ENCODE data around the gene ADM5.
"Not testable (repeated sequence)": the region's sequence is repeated elsewhere in the genome, so short reads cannot be mapped to it uniquely, and the experiment has no call there.

Gene ADM5

DNA sequence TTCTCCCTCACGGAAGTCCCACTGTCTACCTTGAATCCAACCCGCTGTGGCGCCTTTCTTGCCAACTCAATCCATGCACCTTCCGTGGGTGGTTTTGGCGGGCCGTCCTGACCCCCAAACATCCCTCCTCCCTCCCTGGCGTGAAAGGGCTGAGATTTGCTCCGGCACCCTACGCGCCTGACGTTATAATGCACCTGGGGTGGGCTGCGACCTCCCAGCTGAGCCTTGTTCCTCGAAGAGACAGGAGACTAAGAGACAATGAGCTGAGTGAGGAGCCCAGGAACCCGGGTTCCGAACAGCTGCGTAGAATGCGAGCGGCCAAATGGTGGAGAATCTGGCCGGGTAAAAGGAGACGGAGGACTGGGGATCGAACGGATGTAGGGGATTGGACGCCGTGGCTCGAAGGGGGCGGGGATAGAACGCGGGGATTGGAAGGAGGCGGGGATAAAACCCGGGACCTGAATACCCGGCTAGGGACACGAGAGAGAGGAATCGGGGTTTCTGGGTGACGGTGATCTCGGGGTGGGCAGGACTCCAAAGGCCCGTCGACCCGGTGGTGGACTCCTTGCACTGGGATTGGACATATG, 1.4 kb downstream of the ADM5 start, which contains the start of gene CPT1C:
Gene CPT1C (plus strand): TSS at position 461 of the 587 bp plus-strand sequence. CDS start 1,137 bp downstream, outside the sequence.
- Histone ChIP-seq H3K4me3 (peak within 1 kb of the TSS; percentile 21 to 43 (median 40)), H3K27ac (peak within 1 kb of the TSS in 19 of 21 experiments; percentile 6 to 80 (median 41))

DNA sequence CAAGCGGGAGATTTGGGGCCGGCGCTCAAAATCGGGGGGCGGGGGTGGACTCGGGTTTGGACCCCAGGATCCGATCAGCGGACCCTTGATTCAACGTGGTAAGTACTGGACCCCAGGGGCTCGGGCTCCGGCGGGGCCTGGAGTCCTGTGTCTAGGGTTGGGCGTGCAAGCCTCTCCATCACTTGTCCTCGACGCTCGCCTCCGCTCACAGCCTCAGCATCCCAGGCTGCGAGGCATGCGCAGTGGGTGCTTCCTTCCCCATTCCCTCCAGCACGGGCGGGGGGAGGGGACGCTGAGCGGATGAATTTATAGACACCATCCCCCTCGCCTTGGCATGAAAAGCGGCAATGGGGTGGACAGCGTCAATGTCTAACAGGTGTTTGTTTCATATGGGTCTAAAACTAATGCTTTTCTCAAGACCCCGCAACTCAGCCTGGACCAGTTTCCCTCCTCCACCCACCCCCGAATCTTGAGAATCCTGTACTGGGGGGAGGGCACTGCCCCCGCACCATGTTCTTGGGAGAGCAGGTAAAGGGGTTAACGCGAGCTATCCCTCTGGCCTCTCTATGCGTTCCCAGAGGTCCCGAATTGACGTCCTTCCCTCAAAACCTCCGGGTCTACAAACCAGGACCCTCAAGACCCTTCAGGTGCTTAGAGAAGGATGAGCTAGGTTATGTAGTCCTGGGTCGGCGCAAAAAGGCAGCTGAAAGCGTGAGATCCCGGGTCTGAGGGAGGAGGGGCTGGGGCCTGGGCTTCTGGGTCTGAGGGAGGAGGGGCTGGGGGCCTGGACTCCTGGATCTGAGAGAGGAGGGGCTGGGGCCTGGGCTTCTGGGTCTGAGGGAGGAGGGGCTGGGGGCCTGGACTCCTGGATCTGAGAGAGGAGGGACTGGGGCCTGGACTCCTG, 2.1 kb downstream of the ADM5 start:
- Histone ChIP-seq H3K27ac (no peak overlapping the region), H3K4me3 (peak overlapping the region; percentile 21 to 43 (median 40))

DNA sequence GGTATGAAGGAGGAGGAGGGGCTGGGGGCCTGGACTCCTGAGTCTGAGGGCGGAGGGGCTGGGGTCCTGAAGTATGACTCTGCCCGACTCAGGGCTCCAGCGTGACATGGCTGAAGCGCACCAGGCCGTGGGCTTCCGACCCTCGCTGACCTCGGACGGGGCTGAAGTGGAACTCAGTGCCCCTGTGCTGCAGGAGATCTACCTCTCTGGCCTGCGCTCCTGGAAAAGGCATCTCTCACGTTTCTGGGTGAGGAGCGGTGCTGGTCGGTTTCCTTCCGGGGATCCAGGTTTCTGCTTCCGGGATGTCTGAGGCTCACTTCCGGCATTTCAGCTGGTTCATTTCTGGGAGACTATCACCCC, 2.7 kb downstream of the ADM5 start:
- Histone ChIP-seq H3K4me3 (no peak overlapping the region), H3K27ac (no peak overlapping the region)

DNA sequence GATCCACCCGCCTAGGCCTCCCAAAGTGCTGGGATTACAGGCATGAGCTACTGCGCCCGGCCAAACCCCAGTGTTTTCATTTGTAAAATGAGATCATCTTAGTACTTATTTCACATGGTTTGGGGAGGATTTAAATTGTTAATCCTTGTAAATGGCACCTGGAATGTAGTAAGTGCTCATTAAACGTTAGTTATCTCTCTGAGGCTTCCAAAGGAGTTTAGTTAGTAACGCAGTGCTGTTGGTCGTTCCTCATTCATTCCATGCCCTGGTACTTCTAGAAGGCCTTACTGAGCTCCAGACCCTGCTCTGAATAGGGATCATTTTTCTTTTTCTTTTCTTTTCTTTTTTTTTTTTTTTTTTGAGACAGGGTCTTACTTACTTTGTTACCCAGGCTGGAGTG, 6.7 kb downstream of the ADM5 start:
- no peak overlapping the region for H3K27ac ChIP-seq
- no peak overlapping the region for H3K4me3 ChIP-seq

DNA sequence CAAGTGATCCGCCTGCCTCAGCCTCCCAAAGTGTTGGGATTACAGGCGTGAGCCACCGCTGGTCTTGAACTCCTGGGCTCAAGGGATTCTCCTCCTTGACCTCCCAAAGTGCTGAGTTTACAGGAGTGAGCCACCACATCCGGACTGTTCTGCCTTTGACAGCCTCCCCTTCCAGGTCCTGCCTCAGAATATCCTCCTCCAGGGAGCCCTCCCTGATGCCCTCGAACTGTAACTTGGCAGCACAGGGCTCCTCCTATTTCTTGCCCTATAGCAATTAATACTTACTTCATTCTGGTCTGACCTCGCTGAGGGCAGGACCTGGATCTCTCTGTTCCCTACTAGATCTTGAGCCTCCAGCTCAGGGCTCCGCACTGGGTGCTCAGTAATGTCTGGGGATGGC, 7.5 kb downstream of the ADM5 start:
- H3K27ac ChIP-seq: no peak overlapping the region
- H3K4me3 ChIP-seq: no peak overlapping the region

DNA sequence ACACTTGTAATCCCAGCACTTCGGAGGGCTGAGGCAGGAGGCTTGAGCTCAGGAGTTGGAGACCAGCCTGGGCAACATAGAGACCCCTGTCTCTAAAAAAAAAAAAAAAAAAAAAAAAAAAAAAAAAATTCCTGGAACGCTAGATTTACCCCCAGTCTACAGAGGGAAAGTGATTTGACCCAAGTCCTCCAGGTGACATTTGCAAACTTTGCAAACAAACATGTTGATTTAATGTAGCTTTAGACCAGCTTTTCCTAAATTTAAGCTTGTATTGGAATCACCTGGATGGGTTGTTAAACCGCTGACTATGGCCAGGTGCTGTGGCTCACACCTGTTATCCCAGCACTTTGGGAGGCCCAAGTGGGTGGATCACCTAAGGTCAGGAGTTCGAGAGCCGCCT, 10.0 kb downstream of the ADM5 start:
- Histone ChIP-seq H3K4me3 (no peak overlapping the region), H3K27ac (no peak overlapping the region)

DNA sequence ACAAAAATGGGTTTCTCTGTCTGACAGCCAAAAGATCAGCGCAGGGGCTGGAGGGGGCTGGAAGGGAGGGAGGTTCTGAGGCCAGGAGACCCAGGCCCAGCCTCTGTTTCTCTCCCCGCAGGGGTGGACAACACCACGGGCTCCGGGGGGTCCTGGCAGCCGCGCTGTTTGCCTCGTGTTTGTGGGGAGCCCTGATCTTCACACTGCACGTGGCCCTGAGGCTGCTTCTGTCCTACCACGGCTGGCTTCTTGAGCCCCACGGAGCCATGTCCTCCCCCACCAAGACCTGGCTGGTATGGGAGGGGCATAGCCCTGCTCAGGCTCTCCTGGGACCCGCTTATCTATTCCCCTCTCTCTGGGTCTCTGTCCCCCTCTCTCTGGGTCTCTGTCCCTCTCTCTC, 11.2 kb downstream of the ADM5 start:
- H3K27ac ChIP-seq: no peak overlapping the region

DNA sequence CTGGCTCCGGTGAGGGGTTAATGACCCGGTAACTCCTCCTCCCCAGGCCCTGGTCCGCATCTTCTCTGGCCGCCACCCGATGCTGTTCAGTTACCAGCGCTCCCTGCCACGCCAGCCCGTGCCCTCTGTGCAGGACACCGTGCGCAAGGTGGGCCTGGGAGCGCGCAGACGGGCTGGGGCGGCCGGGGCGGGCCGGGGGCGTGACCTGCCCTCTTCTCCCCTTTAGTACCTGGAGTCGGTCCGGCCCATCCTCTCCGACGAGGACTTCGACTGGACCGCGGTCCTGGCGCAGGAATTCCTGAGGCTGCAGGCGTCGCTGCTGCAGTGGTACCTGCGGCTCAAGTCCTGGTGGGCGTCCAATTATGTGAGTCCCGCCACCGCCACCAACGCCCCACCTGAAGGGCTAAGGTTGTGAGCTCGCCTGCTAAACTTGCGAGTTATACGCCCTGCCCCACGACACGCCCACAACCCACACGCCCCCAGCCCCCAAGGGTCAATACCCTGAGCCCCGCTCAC, 11.9 kb downstream of the ADM5 start:
- no peak overlapping the region for H3K27ac ChIP-seq
- no peak overlapping the region for H3K4me3 ChIP-seq

More for the DNA sequence above, 11.2 kb downstream of the ADM5 start:
- H3K4me3 ChIP-seq: no peak overlapping the region

DNA sequence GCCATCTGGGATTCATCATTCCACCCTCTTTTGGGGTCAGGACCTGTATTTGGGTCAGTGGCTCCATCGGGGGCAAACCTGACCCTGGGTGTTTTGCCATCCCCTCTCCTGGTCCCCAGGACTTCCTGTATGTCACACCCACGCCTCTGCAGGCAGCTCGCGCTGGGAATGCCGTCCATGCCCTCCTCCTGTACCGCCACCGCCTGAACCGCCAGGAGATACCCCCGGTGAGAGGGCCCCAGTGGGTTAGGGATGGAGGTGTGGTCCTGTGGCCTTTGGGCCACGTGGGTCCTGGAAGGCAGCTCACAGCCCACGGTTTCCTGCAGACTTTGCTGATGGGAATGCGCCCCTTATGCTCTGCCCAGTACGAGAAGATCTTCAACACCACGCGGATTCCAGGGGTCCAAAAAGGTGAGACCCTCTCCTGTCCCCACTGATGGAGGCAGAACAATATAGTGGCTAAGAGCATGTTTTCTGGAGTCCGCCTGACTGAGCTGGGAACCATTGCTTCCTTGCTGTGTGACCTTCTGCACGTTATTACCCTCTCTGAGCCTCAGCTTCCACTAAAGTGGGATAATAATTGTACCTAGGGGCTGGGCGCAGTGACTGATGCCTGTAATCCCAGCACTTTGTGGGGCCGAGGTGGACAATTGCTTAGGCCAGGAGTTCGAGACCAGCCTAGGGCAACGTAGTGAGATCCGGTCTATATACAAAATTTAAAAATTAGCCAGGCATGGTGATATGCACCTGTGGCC, 15.7 kb downstream of the ADM5 start:
- H3K27ac ChIP-seq: no peak overlapping the region

DNA sequence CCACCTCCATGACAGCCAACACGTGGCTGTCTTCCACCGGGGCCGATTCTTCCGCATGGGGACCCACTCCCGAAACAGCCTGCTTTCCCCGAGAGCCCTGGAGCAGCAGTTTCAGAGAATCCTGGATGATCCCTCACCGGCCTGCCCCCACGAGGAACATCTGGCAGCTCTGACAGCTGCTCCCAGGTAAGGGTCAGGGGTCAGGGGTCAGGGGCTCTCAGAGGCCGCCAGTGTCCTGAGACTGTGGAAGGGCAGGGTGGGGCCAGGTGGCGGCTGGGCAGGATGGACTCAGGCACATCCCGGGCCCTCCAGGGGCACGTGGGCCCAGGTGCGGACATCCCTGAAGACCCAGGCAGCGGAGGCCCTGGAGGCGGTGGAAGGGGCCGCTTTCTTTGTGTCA, 16.5 kb downstream of the ADM5 start:
- no peak overlapping the region for H3K4me3 ChIP-seq
- H3K27ac ChIP-seq: no peak overlapping the region

More for the DNA sequence above, 15.7 kb downstream of the ADM5 start:
- H3K4me3 ChIP-seq: no peak overlapping the region

DNA sequence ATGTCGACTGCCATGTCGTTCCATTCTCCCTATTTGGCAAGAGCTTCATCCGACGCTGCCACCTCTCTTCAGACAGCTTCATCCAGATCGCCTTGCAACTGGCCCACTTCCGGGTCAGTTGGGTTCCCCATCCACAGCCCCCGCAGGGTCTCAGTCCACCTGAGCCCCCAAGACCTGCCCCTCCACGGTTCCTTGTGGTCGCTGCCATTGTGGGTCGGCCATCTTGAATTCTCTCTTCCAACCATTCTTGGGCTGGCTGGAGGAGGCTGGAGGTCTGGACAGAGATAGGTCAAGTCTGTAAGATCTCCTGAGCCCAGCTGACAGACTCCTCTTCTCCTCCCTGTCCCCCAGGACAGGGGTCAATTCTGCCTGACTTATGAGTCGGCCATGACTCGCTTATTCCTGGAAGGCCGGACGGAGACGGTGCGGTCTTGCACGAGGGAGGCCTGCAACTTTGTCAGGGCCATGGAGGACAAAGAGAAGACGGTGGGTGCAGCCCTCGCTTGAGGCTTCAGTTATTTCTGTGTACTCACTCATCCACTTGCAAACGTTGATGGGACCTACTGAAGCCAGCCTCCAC, 21.1 kb downstream of the ADM5 start:
- Histone ChIP-seq H3K27ac (no peak overlapping the region), H3K4me3 (no peak overlapping the region)

DNA sequence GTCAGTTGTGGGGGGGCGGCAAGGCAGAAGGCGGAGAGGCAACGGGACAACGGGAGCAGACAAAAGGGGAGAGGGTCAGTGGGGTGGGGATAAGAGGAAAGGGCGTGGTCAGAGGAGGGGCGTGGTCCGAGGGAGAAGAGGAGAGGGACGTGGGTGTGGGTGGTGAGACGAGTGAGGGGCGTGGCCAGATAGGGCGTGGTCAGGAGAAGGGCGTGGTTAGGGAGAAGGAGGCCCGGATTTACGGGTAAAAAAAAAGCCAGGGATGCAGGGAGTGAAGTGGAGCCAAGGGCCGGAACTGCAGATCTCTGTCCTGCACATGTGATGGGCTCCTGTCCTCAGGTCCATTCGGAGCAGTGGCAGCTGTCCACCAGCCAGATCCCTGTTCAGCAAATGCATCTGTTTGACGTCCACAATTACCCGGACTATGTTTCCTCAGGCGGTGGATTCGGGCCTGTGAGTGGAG, 23.0 kb downstream of the ADM5 start:
- H3K4me3 ChIP-seq: no peak overlapping the region
- H3K27ac ChIP-seq: peak overlapping the region in 1 of 21 experiments; percentile 36

DNA sequence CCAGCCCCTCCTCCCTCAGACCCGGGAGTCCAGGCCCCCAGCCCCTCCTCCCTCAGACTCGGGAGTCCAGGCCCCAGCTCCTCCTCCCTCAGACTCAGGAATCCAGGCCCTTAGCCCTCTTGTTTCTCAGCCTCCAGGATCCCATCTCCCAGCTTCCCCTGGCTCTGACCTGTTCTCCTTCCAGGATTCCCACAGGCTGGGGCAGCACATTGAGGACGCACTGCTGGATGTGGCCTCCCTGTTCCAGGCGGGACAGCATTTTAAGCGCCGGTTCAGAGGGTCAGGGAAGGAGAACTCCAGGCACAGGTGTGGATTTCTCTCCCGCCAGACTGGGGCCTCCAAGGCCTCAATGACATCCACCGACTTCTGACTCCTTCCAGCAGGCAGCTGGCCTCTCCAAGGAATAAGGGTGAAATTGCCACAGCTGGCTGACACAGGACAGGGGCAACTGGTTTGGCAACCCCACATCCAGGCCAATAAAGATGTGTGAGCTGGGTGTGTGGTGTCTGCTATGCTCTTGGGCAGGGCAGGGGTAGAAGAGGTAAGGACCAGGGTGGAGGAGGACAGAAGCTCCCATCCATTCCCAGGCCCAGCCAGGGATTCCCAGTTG, 23.9 kb downstream of the ADM5 start:
- no peak overlapping the region for H3K4me3 ChIP-seq
- peak overlapping the region in 13 of 21 experiments; percentile 8 to 77 (median 36) for H3K27ac ChIP-seq

DNA sequence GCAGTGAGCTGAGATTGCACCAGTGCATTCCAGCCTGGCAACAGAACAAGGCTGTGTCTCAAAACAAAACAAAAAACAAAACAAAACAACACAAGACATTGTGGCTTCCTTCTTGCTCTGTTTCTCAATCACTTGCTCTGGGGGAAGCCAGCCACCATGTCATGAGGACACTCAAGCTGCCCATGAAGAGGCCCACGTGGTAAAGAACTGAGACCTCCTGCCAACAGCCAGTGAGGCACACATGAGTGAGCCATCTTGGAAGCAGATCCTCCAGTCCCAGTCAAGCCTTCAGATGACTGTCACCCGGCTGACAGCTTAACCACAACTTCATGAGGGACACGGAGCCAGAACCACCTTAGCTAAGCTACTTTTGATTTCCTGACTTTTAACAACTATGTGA, 26.8 kb downstream of the ADM5 start:
- H3K27ac ChIP-seq: no peak overlapping the region

DNA sequence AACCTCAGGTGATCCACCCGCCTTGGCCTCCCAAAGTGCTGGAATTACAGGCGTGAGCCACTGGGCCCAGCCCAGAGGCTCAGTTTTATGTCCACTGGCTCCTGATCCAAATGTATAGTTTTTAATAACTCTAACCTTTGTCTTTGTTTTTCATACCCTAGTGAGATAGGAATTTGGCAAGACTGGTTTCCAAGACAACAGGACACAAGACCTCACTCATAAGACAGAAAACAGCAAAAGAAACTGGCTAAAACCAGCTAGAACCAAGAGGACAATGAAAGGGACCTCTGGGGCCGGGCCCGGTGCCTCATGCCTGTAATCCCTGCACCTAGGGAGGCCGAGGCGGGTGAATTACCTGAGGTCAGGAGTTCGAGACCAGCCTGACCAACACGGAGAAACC, 29.1 kb downstream of the ADM5 start:
- Histone ChIP-seq H3K4me3 (peak overlapping the region in 2 of 7 experiments; percentile 49 to 51), H3K27ac (peak overlapping the region in 1 of 21 experiments; percentile 84)

More for the DNA sequence above, 26.8 kb downstream of the ADM5 start:
- H3K4me3 ChIP-seq: no peak overlapping the region

DNA sequence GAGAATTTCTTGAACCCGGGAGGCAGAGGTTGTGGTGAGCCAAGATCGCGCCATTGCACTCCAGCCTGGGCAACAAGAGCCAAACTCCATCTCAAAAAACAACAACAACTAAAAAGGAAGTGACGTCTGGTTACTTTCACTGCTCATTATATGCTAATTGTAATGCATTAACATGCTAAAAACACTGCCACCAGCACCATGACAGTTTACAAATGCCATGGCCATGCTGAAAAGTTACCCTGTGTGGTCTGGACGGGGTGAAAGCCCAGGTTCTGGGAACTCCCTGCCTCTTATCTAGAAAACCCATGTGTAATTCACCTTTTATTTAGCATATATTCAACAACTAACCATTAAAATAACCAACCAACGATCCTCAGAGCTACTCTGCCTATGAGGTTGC, 29.6 kb downstream of the ADM5 start:
- no peak overlapping the region for H3K27ac ChIP-seq

DNA sequence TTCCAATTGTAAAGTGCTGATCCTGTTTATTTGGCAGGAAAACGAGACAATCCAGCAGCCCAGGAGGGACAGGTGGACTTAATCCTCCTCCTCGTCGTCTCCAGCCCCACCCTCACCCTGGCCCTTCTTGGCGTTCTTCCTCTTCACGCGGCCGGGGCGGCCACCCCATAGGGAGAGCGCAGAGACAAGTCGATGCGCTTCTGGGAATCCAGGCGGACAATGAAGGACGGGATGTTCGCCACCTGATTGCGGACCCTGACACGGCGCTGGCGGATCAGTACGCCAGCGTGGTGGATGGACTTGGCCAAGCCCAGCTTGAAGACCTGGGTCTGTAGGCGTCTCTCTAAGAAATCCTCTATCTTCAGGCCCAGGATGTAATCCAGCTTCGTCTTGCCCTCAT, 30.0 kb downstream of the ADM5 start:
- not testable (repeated sequence) for H3K27ac ChIP-seq, H3K4me3 ChIP-seq

More for the DNA sequence above, 29.6 kb downstream of the ADM5 start:
- H3K4me3 ChIP-seq: no peak overlapping the region

DNA sequence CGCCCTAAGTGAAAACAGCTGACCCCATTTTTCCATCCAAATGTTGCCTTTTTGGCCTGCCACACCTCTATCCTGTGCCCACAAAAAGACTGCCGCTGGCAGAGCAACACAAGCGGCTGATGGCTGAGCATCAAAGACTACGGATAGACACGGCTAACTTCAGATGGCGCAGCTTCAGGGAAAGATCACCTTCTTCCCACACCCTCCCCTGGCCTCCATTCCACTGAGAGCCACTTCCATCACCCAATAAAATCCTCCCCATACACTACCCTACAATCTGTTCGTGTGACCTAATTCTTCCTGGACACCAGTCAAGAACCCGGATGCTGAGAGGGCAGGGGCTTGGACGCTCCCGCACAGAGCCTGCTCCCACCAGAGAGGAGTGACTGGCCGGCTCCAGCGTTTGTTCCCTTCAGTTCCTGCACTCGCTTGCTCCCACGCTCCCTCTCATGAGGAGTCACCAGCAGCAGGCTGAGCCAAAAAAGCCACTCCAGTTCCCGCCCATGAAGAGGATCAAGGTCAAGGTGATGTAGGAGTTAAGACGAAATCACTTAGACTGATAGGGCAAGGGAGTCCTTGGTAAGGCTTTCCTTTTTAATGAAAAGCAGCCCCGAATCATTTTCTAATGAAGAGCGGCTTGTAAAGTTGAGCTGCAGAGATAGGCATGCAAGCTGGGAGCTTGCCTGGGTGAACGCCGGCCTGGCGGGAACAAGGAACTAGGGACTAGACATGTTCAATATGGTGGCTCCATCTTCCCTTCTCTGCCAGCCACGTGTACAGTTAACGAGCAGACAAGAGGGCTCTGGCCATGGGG, 38.0 kb downstream of the ADM5 start:
- no peak overlapping the region for H3K4me3 ChIP-seq
- peak overlapping the region in 6 of 21 experiments; percentile 10 to 72 (median 38) for H3K27ac ChIP-seq

Data from skin epidermis (tissue), 12 donors.